HG03135 (cell line): ENCODE data around the gene SPTB.

Source experiments
- ATAC-seq: cut with Tn5 transposase; IDR thresholded peaks from one replicate; pipeline ENCODE4 v1.9.1; 2021; ENCODE audit warnings: mild to moderate bottlenecking, moderate library complexity; ENCODE audit not compliant: unreplicated experiment

SPTB gene

DNA sequence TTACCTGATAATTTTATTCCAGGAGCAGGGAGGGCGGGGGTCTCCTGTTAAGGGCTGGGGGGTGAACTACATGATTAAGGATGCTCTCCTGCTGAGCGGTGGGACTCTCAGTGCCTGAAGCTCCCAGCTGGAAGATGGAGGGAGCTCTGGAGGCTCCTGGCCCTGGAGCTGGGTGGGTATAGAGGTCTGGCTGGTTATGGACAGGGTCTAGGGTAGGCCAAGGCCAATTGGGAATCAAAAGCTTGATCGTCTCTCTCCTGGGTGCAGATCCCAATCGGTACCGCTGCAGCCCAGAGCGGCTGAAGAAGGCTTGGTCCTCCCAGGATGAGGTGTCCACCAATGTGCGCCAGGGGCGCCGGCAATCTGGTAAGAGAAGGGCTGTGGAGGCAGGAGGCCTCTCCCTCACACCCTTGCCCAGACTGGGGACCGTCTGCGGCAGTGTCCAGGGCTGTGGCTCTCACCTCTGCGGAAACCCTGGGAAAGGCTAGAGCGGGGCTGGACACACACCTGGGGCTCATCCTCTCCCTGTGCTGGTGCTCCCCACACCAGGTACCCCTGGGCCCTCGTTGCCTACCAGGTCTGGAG is 147.1 kb downstream of the SPTB start:
- ATAC-seq, result no peak

DNA sequence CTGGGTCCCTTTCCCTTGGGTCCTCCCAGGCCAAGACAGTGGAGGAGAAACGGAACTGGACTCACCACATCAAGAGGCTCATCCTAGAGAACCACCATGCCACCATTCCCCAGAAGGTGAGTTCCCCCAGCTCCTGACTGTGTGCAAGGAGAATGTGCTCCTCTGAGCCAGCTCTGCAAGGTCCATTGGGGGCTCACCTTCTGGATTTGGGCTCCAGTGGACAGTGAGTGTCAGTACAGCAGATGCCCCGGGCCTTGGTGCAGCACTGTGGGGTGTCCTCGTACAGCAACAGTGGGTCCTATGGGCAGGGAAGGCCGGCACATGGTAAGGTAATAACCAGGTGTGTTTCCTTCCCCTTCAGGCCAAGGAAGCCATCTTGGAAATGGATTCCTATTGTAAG is 147.6 kb downstream of the SPTB start:
- ATAC-seq, result no peak

DNA sequence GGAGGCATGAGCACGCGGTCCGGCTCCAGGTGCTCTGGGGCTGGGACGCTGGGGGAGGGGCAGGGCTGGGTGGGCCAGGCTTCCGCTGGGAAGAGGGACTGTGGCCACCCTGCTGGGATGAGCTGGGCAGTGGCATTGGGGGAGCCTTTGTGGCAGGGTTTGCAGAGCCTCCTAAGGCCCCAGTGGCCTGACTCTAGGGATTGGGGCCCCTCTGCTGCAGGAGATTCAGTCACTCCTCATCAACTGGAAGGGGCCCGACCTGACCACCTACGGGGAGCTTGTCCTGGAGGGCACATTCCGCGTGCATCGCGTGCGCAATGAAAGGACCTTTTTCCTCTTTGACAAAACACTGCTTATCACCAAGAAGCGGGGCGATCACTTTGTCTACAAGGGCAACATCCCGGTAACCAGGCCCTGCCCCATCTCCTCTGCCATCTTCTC is 148.5 kb downstream of the SPTB start:
- no peak for ATAC-seq

DNA sequence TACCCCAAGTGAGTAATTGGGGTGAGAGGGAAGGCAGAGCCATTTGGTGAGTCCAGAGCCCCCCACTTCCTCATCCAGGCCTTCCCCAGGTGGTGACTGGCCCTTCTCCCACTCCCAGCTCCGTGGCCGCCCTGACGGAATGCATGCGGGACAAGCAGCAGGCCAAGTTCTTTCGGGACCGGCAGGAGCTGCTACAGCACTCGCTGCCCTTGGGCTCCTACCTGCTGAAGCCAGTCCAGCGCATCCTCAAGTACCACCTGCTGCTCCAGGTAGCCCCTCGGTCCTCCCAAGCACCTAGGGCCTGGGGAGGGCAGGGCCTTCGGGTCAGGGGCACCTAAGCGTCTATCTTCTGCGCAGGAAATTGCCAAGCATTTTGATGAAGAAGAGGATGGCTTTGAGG is 149.0 kb downstream of the SPTB start:
- no peak for ATAC-seq

DNA sequence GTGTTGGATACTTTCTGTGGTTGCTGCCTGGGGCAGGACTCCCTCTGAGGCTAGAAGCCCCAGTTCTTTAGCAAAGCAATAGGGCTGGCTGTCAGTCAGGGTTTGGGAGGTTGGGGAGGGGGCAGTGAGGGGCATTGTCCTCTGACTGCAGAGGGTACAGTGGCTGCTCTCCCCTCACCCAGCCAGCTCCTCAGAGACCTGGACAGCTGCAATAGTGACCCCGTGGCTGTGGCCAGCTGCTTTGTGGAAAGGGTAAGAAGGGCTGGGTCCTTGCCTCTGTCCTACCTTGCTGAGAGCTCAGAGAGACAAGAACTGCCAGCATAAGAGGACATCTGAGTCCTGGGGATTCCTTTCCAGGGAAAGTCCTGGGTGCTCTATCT is 149.7 kb downstream of the SPTB start:
- no peak for ATAC-seq

DNA sequence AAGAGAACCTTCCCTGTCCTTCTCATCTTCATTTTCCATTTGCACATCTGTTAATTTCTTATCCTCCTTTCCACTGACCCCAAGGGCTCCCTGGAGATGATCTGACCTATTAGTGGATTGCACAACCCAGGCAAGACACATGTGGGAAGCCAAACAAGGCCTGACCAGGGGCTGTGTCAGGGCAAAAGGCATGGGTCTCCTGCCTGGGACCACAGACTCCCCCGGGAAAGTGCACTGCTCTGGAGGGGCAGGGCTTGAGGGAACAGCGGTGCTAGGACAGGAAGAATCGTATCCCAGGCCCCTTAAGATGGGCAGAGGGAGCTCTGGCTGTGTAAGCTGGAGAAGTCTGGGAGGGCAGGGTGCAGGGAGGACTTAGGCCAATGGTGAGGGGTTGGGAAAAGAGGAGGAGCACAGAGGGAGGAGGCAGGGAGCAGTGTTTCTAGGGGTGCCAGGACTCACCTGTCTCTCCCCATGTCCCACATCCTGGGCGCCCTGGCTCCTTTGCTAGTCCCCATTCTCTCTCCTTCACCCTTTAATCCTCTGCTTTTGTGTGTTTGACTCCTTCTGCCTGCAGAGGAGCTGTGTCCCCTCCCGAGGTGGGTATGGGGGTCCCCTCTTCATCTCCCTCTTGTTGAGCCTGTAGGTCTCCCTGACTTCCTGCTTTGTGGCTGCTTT is 150.2 kb downstream of the SPTB start:
- ATAC-seq, result no peak

DNA sequence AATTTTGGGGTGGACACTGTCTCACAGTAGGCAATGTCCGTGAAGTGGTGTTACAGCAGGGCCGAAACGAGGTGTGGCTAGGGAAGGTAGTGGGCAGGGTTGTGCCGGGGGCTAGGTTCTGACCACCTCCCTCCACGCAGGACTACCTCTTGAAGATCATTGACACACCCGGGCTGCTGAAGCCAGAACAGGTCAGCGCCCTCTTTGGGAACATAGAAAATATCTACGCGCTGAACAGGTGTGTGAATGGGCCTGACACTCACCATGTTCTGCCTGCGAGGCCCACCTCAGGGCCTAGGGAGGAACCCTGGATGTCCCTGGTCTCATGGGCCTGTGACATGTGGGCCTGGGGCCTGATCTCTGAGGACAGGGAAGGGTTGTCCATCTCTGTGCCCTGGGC is 150.9 kb downstream of the SPTB start:
- no peak for ATAC-seq

DNA sequence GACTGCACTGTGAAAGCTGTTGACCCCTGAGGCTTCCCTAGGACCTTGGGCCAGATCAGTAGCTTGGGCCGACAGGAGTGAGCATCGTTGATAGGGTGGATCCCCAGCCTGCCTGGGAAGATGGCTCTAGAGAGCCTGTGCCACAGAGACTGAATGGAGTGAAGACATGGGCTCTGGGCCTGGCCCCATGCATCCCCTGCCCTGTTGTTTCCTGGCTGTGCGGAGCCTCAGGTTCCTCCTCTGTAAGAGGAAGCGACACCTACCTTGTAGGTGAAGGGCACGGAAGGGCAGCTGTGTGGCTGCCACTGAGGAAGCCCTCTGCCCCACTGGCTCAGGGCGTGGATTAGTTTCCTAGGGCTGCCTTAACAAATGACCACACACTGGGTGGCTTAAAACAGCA is 151.6 kb downstream of the SPTB start:
- no peak for ATAC-seq

DNA sequence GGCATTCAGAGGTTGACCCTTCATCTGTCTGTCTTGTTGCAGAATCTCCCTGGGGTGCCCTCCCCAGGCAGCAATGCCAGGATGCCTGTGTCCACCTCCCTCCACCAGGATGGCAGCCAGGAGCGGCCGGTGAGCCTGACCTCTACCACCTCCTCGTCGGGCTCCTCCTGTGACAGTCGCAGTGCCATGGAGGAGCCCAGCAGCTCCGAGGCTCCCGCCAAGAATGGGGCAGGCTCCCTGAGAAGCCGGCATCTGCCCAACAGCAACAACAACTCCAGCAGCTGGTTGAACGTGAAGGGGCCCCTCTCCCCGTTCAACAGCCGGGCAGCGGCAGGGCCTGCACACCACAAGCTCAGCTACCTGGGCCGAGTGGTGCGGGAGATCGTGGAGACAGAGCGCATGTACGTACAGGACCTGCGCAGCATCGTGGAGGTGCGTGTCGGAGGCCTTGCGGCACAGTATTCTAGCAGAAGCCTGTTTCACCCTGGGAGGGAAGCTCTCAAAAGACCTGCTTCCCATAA is 152.1 kb downstream of the SPTB start:
- ATAC-seq, result no peak

DNA sequence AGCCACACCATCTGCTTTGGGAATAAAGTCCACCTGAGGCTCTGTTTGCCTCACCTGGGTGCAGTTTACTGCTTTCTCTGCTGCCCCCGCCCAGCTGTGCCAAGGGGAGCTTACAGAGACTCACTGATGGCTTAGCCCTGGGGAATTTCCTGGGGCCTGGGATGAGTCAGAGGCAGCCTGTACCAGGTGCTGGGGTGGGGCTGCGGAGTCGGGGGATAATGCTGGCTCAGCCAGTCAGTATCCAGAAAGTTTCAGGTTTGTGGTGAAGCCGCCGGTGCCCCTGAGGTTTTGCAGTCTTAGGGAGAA is 153.2 kb downstream of the SPTB start:
- no peak for ATAC-seq

DNA sequence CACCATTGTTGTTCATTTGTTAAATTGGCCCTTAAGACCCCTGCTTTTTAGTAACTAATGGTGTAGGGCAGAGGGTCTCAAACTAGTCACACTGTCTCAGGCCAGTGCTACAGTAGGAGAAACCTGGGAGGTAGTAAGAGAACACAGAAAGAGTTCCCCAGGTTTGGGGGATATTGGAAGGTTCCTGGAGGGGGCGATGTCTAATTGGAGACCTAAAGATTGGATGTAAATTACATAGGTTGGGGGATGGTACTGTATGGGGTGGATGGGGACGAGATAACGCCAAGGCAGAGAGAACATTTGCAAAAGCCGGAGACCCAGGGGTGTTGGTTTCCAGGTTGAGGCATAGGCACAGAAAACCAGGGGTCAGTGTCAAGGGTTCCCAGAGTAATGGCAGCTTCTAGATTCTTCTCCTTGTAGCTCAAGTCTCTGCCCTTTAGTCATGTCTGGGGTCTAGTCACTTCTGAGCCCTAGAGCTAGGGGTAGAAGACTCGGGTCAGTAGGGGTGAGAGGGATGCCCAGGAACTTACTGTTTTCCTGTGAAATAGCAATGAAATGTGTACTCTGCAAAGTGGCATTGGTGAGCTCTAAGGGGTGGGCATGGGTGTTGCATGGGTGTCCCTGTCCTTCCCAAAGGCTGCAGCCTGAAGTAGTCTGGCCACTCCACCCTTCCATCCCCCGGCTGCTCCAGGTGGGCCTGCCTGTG is 153.7 kb downstream of the SPTB start:
- ATAC-seq, result no peak

DNA sequence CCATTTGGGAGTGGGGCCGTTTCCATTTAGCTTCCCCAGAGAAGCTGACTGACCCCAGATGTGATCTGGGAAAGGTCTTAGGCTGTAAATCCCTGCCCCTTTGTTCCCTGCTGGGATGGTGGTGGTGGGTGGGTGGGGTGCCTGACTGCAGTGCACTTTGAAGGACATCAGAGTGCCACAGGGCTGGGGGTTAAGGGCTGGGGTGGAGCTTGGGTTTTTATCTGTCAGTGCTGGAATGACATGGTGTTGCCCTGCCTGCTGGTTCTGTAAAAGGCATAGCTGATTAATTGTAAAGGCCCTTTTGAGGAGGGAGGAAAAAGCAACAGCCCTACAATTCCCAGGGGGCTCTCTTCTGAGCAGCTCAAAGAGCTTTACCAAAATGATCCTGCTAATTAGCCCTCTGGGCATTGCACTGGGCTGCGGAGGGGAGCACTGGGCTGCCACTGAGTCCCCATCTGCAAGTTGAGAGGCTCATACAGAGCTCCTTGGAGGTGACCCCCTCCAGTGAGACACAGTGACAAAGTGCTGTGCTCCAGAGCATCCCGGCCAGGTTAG is 154.4 kb downstream of the SPTB start:
- ATAC-seq, result no peak

DNA sequence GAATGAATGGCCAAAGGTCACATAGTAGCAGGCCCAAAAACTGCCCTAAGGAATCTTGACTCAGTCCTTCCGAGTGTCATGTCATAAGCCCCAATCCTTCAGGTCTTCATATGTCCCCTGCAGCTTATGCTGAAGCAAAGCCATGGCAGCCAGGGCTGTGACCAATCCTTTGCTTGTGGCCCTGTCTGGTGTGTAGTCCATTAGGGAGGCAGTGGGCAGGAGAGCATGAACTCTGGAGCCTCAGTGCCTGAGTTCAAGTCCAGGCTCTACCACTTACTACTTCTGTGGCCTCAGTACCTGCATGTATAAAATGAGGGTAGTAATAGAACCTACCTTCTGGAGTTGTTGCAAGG is 155.2 kb downstream of the SPTB start:
- no peak for ATAC-seq

DNA sequence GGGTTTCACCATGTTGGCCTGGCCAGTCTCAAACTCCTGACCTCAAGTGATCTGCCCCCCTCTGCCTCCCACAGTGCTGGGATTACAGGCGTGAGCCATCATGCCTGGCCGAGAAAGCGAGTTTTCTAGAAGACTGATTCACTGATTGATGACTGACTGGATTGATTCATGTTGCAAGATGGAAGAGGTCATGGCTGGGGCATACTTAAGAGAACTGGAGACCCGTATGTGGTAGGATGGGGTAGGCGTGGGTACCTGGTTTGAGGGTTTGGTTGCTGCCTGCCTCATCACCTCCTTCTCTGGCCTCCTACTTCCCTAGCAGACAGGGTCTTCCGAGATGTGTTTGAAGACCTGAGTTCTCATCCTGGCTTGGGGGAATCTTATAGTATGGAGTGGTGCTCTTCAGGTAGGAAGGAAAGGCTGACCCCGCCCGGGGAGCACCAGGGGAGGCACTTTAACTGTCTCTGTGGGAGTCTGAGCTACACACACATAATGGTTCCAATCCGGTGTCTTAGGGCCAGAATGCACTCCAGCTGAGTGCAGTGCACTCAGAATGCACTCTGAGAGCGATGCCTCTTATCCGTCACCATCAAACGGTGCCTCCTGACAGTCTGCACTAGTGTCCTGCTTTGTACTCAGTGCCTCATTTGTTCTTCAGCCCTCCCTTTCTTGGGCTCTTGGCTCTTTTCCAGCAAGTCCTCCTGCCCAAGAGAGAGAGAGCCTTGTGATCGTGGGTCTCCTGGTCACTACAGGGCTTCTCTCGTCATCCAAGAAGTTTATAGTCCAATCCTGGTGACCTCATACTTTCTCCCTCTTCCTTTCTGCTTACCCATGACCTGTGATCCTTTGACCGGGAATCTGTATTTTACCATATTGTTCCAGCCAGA is 155.8 kb downstream of the SPTB start:
- ATAC-seq, result no peak

DNA sequence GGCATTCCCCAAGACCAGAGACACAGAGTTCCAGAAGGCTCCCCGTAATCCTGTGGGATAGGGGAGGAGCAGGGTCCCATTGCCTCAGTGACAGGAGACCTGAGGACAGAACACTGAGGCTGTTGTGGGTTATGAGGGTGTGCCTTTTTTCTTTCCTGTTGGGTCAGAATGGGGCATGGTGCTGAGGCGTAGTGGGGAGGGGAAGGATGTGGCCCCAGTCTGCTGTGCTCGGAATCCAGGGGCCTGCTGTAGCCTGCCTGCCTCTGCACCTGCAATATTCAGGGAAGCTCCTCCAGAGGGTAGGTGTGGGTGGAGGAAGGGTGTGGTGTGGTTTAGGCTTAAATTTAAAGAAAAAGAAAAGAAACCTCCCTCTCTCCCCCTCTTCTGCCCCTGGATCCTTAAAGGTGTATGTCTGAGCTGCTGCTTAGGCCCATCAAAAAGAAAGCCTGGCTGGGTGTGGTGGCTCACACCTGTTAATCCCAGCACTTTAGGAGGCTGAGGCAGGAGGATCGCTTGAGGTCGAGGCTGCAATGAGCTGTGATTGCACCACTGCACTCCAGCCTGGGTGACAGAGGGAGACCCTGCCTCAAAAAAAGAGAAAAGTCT is 156.8 kb downstream of the SPTB start:
- no peak for ATAC-seq

DNA sequence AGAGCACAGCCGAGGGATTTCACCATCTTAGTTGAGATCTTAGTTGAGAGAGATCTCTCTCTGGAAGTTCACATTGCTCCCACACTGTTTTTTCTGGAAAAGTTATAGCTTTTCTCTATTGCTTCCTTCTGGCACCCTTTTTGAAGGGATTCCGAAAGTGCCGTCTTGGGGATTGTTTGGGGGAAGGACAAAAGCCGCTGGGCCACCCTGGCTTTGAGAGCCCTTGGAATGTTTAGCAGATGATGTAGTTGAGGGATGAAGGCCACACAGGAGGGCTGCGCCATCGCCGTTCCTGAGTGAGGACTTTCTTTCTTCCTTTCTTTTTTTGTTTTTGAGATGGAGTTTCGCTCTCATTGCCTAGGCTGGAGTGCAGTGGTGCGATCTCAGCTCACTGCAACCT is 157.8 kb downstream of the SPTB start:
- no peak for ATAC-seq

DNA sequence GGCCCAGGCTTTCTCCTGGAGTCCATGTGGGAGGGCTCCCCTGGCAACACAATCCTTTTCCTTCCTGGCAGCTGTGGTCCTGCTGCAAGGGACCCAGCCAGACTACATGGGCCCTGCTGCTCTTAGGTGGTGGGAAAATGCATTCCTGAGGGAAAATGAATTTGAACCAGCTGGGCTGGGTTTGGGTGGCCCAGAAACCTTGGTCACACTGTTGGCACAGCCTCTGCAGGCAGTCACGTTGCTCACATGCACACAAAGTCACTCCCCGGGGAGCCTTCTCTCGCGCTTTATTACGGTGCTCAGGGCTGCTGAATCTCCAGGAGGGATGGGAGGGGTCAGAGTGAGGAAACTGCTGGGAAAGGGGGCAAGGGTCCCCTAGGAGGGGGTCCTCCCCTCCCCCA is 158.3 kb downstream of the SPTB start:
- no peak for ATAC-seq

DNA sequence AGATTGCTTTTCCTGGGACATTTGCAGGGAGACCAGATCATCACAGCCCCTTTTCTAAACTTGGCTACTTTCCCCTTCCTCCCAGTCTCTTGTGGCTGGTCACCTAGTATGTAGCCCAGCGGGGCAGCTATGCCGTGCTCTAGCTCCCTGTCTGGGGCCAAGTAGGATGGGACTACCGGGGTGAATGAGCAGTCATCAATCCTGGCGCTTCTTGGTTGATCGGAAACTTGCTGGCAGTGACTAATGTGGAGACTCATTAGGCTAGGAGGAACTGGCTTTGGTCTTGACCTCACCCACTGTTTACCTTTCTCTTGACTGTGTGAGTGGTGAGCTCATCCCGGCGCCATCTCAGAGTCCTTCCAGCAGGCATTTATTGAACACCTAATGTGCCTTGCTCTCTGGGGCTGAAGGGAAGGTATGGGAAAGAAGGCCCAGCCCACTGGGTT is 159.6 kb downstream of the SPTB start:
- ATAC-seq, result no peak

DNA sequence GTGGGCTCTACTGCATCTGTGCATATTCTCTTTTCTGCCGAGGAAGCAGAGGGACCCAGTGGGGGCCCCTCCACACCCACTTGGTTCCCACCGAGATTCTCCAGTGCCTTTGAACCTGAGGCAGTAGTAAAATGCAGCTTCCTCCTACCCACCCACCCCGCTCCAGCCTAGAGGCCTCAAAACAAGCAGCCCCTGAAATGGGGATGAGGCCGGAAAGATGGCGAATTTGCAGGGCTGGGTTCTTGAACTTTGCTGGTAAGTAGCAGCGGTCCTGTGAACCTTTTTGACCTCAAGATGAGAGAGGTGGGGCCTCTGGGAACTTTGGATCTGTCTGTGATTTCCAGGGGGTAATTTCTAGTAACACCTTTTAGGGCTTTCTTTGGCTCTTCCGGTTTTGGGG is 160.1 kb downstream of the SPTB start:
- ATAC-seq, result no peak

DNA sequence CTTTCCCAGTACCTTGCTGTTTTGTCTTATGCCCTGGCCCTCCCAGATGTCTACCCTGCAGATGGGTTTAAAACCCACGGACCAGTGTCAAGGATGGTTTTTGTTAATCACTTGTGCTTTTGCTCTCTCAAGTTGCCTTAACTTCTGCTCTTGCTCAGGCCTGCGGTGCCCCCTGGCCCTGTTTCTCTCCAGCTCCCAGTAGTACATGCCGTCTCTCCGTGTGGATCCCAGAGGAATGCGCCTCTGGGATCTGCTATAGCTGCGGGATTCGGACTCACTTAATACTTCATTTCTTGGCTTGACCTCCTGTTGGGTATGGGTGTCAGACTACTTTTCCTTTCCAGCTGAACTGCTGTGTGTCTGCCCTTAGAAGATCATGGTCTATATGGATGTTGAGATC is 160.9 kb downstream of the SPTB start:
- no peak for ATAC-seq

DNA sequence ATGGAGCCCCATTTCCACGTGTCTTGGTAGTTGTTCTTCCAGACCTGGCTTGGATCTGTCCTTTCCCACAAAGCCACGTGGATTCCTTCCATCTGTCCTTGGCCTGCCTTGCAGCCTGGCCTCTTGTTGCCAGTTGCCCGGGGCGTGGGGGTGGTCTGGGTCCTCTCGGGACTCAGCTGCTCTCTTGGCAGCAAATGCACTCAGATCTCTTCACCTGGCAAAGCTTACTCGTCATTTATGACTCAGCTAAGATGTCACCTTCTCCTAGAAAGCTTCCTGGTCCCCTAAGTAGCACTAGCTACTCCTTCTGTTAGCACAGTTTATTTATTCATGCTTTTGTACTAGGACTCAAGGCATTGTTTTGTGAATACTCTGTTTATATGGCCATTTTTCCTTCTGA is 161.8 kb downstream of the SPTB start:
- ATAC-seq, result no peak
